ENCODE results near the gene RBM23. TPM values are rescaled to one million over a fixed set of nuclear protein-coding genes. Genes with fewer than 3 reads are reported as not detected.
A peak's percentile ranks its signal among the peaks of the same experiment; 100 is the strongest.
"Not testable (repeated sequence)": the region's sequence is repeated elsewhere in the genome, so short reads cannot be mapped to it uniquely, and the experiment has no call there.

Gene RBM23
- total RNA-seq, 1 donor from 2014 or later: 102 TPM

DNA sequence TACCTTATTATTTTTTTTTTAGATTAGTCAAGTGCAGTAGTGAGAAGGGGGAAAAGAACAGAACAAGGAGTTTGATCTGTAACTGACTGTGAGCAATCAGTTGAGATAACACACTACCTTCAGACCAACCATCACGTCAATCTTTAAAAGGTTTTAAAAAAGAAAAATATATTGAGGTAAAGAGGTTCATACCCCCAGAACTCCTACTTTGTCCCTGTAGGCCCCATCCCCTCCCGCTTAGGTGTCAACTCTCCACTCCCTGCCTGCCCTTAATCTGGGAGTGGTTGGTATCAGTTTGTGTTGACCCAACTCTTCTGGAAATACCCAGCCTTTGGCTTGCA lies 66.4 kb downstream of the RBM23 start:
- DNase-seq (ENCODE audit: extremely low spot score, unreplicated experiment): no peak
- TF ChIP-seq, protein P1, sequence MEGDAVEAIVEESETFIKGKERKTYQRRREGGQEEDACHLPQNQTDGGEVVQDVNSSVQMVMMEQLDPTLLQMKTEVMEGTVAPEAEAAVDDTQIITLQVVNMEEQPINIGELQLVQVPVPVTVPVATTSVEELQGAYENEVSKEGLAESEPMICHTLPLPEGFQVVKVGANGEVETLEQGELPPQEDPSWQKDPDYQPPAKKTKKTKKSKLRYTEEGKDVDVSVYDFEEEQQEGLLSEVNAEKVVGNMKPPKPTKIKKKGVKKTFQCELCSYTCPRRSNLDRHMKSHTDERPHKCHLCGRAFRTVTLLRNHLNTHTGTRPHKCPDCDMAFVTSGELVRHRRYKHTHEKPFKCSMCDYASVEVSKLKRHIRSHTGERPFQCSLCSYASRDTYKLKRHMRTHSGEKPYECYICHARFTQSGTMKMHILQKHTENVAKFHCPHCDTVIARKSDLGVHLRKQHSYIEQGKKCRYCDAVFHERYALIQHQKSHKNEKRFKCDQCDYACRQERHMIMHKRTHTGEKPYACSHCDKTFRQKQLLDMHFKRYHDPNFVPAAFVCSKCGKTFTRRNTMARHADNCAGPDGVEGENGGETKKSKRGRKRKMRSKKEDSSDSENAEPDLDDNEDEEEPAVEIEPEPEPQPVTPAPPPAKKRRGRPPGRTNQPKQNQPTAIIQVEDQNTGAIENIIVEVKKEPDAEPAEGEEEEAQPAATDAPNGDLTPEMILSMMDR (conservative IDR thresholded peaks at IDR 0.05): no peak

GRCh38 chr14:22852178-22852577 lies 66.8 kb downstream of the RBM23 start:
- not testable (repeated sequence) for H3K27me3 Mint-ChIP-seq; DNase-seq (ENCODE audit: extremely low spot score, unreplicated experiment); H3K36me3 Mint-ChIP-seq; H3K27ac Mint-ChIP-seq; H3K4me3 Mint-ChIP-seq; H3K9me3 Mint-ChIP-seq
- peaks cover 27% of the 10 kb centered on the region for H3K4me1 Mint-ChIP-seq (ENCODE audit: unreplicated experiment)

More for the DNA sequence above, 66.4 kb downstream of the RBM23 start:
- Mint-ChIP-seq H3K27me3 (no peaks in the 10 kb centered on the region), H3K4me1 (ENCODE audit: unreplicated experiment) (peaks cover 26% of the 10 kb centered on the region), H3K27ac (peak overlapping the region; percentile 83), H3K9me3 (no peaks in the 10 kb centered on the region), H3K4me3 (peak overlapping the region; percentile 80), H3K36me3 (no peaks in the 10 kb centered on the region)

- Mint-ChIP-seq H3K36me3 (no peaks in the 10 kb centered on the region), H3K27ac (no peak overlapping the region), H3K4me1 (ENCODE audit: unreplicated experiment) (peaks cover 27% of the 10 kb centered on the region), H3K4me3 (no peak overlapping the region), H3K27me3 (no peaks in the 10 kb centered on the region), H3K9me3 (no peaks in the 10 kb centered on the region)
- TF ChIP-seq, protein P1 (conservative IDR thresholded peaks at IDR 0.05): no peak
- no peak for DNase-seq (ENCODE audit: extremely low spot score, unreplicated experiment)
Measured at GRCh38 chr14:22850944-22851764, 67.8 kb downstream of the RBM23 start.

GRCh38 chr14:22849212-22849819 lies 69.6 kb downstream of the RBM23 start:
- Mint-ChIP-seq H3K4me1 (ENCODE audit: unreplicated experiment) (peaks cover 27% of the 10 kb centered on the region), H3K4me3 (no peak overlapping the region), H3K36me3 (no peaks in the 10 kb centered on the region), H3K27me3 (no peaks in the 10 kb centered on the region), H3K27ac (peak overlapping the region; percentile 84), H3K9me3 (no peaks in the 10 kb centered on the region)
- no peak for DNase-seq (ENCODE audit: extremely low spot score, unreplicated experiment)
- TF ChIP-seq, protein P1 (conservative IDR thresholded peaks at IDR 0.05): no peak

GRCh38 chr14:22848351-22849164 lies 70.4 kb downstream of the RBM23 start:
- H3K27ac Mint-ChIP-seq: peak overlapping the region; percentile 84
- no peaks in the 10 kb centered on the region for H3K9me3 Mint-ChIP-seq
- TF ChIP-seq, protein P1 (conservative IDR thresholded peaks at IDR 0.05): no peak
- peaks cover under 1% of the 10 kb centered on the region for H3K36me3 Mint-ChIP-seq
- H3K27me3 Mint-ChIP-seq: no peaks in the 10 kb centered on the region
- DNase-seq (ENCODE audit: extremely low spot score, unreplicated experiment): no peak
- peaks cover 27% of the 10 kb centered on the region for H3K4me1 Mint-ChIP-seq (ENCODE audit: unreplicated experiment)
- peak overlapping the region; percentile 73 for H3K4me3 Mint-ChIP-seq
